ENCODE results near the gene CHST1.

Gene CHST1

GRCh38 chr11:45702511-45702910 lies 37.1 kb upstream of the CHST1 start:
- in situ Hi-C loops (cut with MboI; ENCODE audit: low sequenced_read_pairs, unreplicated experiment): no loop called here
- DNase-seq (ENCODE audit: low spot score): no peak
- no peak for TF ChIP-seq CTCF (IDR thresholded peaks at IDR 0.05; ENCODE audit: borderline replicate concordance, control extremely low read depth, extremely low read depth, insufficient read depth, missing control alignments)

GRCh38 chr11:45698777-45699497 lies 33.5 kb upstream of the CHST1 start:
- DNase-seq (ENCODE audit: low spot score): no peak
- in situ Hi-C loops (cut with MboI; ENCODE audit: low sequenced_read_pairs, unreplicated experiment): no loop called here
- TF ChIP-seq CTCF (IDR thresholded peaks at IDR 0.05; ENCODE audit: borderline replicate concordance, control extremely low read depth, extremely low read depth, insufficient read depth, missing control alignments): no peak

GRCh38 chr11:45692808-45693453 lies 27.5 kb upstream of the CHST1 start:
- no peak for TF ChIP-seq CTCF (IDR thresholded peaks at IDR 0.05; ENCODE audit: borderline replicate concordance, control extremely low read depth, extremely low read depth, insufficient read depth, missing control alignments)
- in situ Hi-C loops (cut with MboI; ENCODE audit: low sequenced_read_pairs, unreplicated experiment): no loop called here
- DNase-seq (ENCODE audit: low spot score): no peak

GRCh38 chr11:45688472-45689033 lies 23.1 kb upstream of the CHST1 start:
- no peak for DNase-seq (ENCODE audit: low spot score)
- in situ Hi-C loops (cut with MboI; ENCODE audit: low sequenced_read_pairs, unreplicated experiment): no loop called here

DNA sequence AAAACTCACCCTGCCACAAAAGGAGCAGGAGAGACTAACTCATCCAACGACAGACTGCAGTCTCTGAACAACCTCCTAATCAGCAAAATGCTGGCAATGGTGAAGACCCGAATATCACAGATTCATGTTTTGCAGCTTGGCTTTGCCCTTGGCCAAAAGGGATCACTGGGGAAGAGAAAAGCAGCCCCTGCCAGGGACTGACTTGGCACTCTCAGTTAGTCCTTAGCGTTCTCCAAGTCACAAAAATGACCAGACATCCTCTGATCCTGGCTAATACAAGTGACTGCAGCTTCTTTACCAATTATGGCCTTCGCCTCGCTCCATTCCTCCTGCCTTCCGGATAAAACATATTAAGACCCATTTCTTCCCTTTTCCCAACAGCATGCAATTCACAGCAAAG lies 22.4 kb upstream of the CHST1 start:
- DNase-seq (ENCODE audit: low spot score): no peak
- no peak for TF ChIP-seq CTCF (IDR thresholded peaks at IDR 0.05; ENCODE audit: borderline replicate concordance, control extremely low read depth, extremely low read depth, insufficient read depth, missing control alignments)
- in situ Hi-C loops (cut with MboI; ENCODE audit: low sequenced_read_pairs, unreplicated experiment): no loop called here

More at GRCh38 chr11:45688472-45689033, 23.1 kb upstream of the CHST1 start:
- TF ChIP-seq CTCF (IDR thresholded peaks at IDR 0.05; ENCODE audit: borderline replicate concordance, control extremely low read depth, extremely low read depth, insufficient read depth, missing control alignments): no peak

DNA sequence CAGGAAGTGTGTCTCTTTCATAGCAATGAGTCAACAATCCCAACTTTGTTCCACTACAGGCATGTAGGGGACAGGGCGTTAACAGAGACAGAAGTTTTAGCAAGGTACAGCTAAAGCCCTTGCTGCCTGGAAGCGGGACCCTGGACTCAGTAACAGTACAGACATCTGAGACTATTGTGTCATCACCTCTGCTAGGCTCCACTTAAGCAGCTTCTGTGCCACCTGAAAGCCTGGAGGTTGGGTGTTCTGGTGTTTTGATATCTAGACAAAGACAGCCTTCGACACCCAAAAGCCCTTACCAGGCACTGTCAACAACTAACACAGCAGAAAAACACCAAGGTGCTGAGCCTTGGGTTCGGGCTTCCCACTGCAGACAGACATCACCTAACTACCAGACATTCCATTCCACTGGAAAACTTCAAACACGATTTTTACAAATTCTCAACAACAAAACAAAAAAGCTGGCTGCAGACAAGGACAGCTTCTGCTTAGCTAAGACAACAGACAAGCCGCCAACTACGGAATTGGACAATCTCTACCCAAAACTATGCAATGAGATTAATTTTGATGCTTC lies 20.6 kb upstream of the CHST1 start:
- DNase-seq (ENCODE audit: low spot score): no peak
- TF ChIP-seq CTCF (IDR thresholded peaks at IDR 0.05; ENCODE audit: borderline replicate concordance, control extremely low read depth, extremely low read depth, insufficient read depth, missing control alignments): no peak
- in situ Hi-C loops (cut with MboI; ENCODE audit: low sequenced_read_pairs, unreplicated experiment): no loop called here
